Measurements from ENCODE around the gene NAGPA. TPM values are rescaled to one million over a fixed set of nuclear protein-coding genes. Genes with fewer than 3 reads are reported as not detected.

NAGPA gene
- total RNA-seq, 2 experiments from 2014 or later: 8.9 to 10.2 TPM

GRCh38 chr16:5024632-5025031, 9.1 kb downstream of the NAGPA start:
- ATAC-seq (no peak), DNase-seq (no peak)
- no peaks in the 10 kb centered on the region for H3K36me3 Mint-ChIP-seq (ENCODE audit: low read depth)
- no peaks in the 10 kb centered on the region for H3K27me3 Mint-ChIP-seq
- H3K9me3 Mint-ChIP-seq (ENCODE audit: low read depth): no peaks in the 10 kb centered on the region
- intact Hi-C loops (cut with DNase I, micrococcal nuclease): no loop called here
- H3K4me1 Mint-ChIP-seq: no peaks in the 10 kb centered on the region
- no peak overlapping the region for H3K27ac Mint-ChIP-seq
- ChIA-PET CTCF (interaction anchor here (0.7 kb wide), 1 partner anchor 290 kb away, joined by 3 read pairs; the partner anchor contains the start of gene DNAAF8), POLR2A (no interaction called here)
- no peak overlapping the region for H3K4me3 Mint-ChIP-seq

DNA sequence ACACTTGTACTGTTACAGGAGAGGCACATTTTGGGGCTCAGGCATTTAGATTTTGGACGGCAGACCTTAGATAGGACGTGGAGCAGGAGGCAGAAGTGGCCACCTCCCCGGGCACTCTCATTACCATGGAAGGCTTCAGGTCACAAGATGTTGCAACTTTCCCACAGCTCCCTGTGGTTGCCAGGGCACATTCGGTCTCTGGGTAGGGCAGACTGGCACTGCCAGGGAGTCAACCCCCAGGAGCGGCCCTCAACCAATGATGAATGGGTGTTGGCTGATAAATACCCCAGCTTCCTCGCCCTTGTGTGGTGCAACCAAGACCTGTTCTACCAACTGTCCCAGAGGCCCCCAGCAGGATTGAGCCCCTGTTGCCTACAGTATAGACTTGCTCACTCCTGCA, 11.2 kb downstream of the NAGPA start:
- no peaks in the 10 kb centered on the region for H3K27me3 Mint-ChIP-seq
- intact Hi-C loops (cut with DNase I, micrococcal nuclease): no loop called here
- DNase-seq (no peak), ATAC-seq (no peak)
- ChIA-PET POLR2A (no interaction called here), CTCF (no interaction called here)
- H3K9me3 Mint-ChIP-seq (ENCODE audit: low read depth): no peaks in the 10 kb centered on the region
- H3K27ac Mint-ChIP-seq: no peak overlapping the region
- H3K4me3 Mint-ChIP-seq: no peak overlapping the region
- H3K4me1 Mint-ChIP-seq: no peaks in the 10 kb centered on the region
- no peaks in the 10 kb centered on the region for H3K36me3 Mint-ChIP-seq (ENCODE audit: low read depth)

DNA sequence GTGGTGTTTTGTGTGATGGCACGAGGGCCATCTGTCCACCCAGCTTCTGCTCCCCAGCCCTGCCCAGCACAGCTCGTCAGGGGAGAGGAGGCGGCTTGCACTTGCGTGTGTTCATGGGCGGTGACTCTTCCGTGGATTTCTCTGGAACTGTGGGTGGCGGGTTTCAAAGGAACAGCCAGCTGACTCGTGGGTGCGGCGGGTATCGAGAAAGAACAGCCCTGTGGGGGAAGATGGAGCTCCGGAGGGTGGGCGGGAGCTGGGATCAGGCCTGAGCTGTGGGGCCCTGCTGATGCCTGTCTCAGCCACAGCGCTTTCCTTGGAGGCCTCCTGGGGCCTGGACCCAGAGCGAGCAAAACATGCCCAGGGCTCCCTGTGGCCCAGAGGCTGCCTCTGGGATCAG, 13.2 kb downstream of the NAGPA start:
- CTCF ChIA-PET: interaction anchor here (0.6 kb wide), 1 partner anchor 28 kb away, joined by 3 read pairs; no protein-coding TSS in a partner anchor
- POLR2A ChIA-PET: interaction anchor here (0.7 kb wide), 1 partner anchor 26 kb away, joined by 5 read pairs; no protein-coding TSS in a partner anchor
- intact Hi-C loops (cut with DNase I, micrococcal nuclease): no loop called here
- Mint-ChIP-seq H3K4me1 (no peaks in the 10 kb centered on the region), H3K27me3 (no peaks in the 10 kb centered on the region), H3K36me3 (ENCODE audit: low read depth) (no peaks in the 10 kb centered on the region), H3K9me3 (ENCODE audit: low read depth) (no peaks in the 10 kb centered on the region), H3K27ac (no peak overlapping the region), H3K4me3 (no peak overlapping the region)
- ATAC-seq (no peak), DNase-seq (no peak)

- no peak for DNase-seq
- H3K27me3 Mint-ChIP-seq: no peaks in the 10 kb centered on the region
- CTCF ChIA-PET: no interaction called here
- H3K4me1 Mint-ChIP-seq: no peaks in the 10 kb centered on the region
- no peak overlapping the region for H3K27ac Mint-ChIP-seq
- no peaks in the 10 kb centered on the region for H3K36me3 Mint-ChIP-seq (ENCODE audit: low read depth)
- H3K9me3 Mint-ChIP-seq (ENCODE audit: low read depth): no peaks in the 10 kb centered on the region
- POLR2A ChIA-PET: no interaction called here
- intact Hi-C loops (cut with DNase I, micrococcal nuclease): no loop called here
- ATAC-seq: no peak
- no peak overlapping the region for H3K4me3 Mint-ChIP-seq
Measured at GRCh38 chr16:5019775-5020174, 14.0 kb downstream of the NAGPA start.

DNA sequence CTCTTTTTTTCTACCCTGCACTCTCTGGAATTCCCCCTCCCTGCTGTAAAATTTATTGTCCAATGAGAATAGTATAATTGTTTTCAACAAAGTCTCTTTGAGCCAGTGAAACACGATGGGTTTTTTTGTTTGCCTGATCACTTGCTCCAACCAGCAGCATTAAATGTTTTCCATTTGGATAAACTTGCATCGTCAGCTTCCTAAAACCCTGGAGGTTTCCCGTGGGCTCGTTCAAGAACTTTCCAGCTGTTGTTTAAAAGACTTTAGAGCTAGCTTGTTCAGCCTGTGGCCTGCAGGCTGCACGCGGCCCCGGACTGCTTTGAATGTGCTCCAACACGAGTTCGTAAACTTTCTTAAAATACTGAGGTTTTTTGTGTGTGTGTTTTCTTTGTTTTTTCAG, 14.9 kb downstream of the NAGPA start:
- ATAC-seq (no peak), DNase-seq (no peak)
- Mint-ChIP-seq H3K4me3 (no peak overlapping the region), H3K9me3 (ENCODE audit: low read depth) (no peaks in the 10 kb centered on the region), H3K27me3 (no peaks in the 10 kb centered on the region), H3K4me1 (no peaks in the 10 kb centered on the region), H3K36me3 (ENCODE audit: low read depth) (no peaks in the 10 kb centered on the region), H3K27ac (no peak overlapping the region)
- CTCF ChIA-PET: interaction anchor here (0.7 to 1.0 kb wide), 2 partner anchors 44 to 1387 kb away, joined by 3 read pairs; no protein-coding TSS in a partner anchor
- intact Hi-C loops (cut with DNase I, micrococcal nuclease): no loop called here
- POLR2A ChIA-PET: no interaction called here

- Mint-ChIP-seq H3K4me3 (no peak overlapping the region), H3K9me3 (ENCODE audit: low read depth) (no peaks in the 10 kb centered on the region), H3K27ac (no peak overlapping the region), H3K27me3 (no peaks in the 10 kb centered on the region), H3K36me3 (ENCODE audit: low read depth) (no peaks in the 10 kb centered on the region), H3K4me1 (no peaks in the 10 kb centered on the region)
- ATAC-seq (no peak), DNase-seq (no peak)
- intact Hi-C loops (cut with DNase I, micrococcal nuclease): no loop called here
- ChIA-PET CTCF (no interaction called here), POLR2A (no interaction called here)
Measured at GRCh38 chr16:5017678-5017969, 16.1 kb downstream of the NAGPA start.

GRCh38 chr16:5016967-5017677, 16.6 kb downstream of the NAGPA start:
- Mint-ChIP-seq H3K4me3 (no peak overlapping the region), H3K27ac (no peak overlapping the region), H3K4me1 (no peaks in the 10 kb centered on the region), H3K27me3 (no peaks in the 10 kb centered on the region), H3K36me3 (ENCODE audit: low read depth) (no peaks in the 10 kb centered on the region), H3K9me3 (ENCODE audit: low read depth) (no peaks in the 10 kb centered on the region)
- CTCF ChIA-PET: no interaction called here
- intact Hi-C loops (cut with DNase I, micrococcal nuclease): no loop called here
- no peak for DNase-seq
- ATAC-seq: no peak
- POLR2A ChIA-PET: no interaction called here

DNA sequence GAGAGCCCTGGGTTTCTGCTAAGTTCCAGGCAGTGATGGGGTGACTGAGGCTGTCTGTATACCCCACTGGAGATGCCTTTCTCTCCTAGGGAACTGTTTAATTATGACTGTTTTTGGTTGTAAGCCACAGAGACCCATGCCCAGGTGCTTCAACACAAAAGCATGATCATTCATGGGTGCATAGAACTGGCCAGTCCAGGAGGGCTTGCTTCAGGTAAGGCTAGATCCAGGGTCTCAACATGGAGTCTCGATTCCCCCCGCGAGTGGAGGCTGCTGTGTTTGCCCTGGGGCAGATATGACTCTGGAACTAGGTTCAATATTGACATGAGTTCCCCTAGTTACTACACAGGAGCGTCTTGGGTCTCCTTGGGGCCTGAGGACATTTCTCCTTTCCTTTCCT, 17.8 kb downstream of the NAGPA start:
- ChIA-PET CTCF (no interaction called here), POLR2A (no interaction called here)
- DNase-seq (no peak), ATAC-seq (no peak)
- H3K36me3 Mint-ChIP-seq (ENCODE audit: low read depth): no peaks in the 10 kb centered on the region
- no peak overlapping the region for H3K4me3 Mint-ChIP-seq
- intact Hi-C loops (cut with DNase I, micrococcal nuclease): no loop called here
- H3K27ac Mint-ChIP-seq: no peak overlapping the region
- no peaks in the 10 kb centered on the region for H3K27me3 Mint-ChIP-seq
- no peaks in the 10 kb centered on the region for H3K4me1 Mint-ChIP-seq
- no peaks in the 10 kb centered on the region for H3K9me3 Mint-ChIP-seq (ENCODE audit: low read depth)

DNA sequence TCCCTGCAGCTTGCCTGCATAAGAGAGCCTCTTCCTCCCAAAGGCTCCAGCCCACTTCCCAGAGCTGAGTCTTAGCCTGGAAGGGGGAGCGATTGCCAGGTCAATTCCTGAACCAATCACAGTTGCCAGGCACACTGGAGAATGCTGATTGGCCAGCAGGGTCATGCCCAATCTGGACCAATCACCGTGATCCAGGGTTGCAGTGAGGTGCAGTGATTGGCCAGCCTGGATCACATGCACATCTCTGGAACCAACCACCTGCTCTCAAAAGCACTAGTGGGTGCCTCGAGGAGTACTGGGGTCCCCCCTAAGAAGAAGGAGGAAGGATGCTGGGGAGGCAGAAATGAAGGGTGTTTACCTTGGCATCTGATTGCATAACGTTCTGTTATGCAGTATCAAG, 18.4 kb downstream of the NAGPA start:
- H3K27ac Mint-ChIP-seq: no peak overlapping the region
- DNase-seq (no peak), ATAC-seq (no peak)
- intact Hi-C loops (cut with DNase I, micrococcal nuclease): no loop called here
- no peaks in the 10 kb centered on the region for H3K9me3 Mint-ChIP-seq (ENCODE audit: low read depth)
- ChIA-PET CTCF (interaction anchor here (0.6 kb wide), 1 partner anchor 57 kb away, joined by 3 read pairs; the partner anchor contains the start of gene SEC14L5), POLR2A (no interaction called here)
- no peak overlapping the region for H3K4me3 Mint-ChIP-seq
- no peaks in the 10 kb centered on the region for H3K36me3 Mint-ChIP-seq (ENCODE audit: low read depth)
- H3K4me1 Mint-ChIP-seq: no peaks in the 10 kb centered on the region
- H3K27me3 Mint-ChIP-seq: peaks cover 3% of the 10 kb centered on the region

DNA sequence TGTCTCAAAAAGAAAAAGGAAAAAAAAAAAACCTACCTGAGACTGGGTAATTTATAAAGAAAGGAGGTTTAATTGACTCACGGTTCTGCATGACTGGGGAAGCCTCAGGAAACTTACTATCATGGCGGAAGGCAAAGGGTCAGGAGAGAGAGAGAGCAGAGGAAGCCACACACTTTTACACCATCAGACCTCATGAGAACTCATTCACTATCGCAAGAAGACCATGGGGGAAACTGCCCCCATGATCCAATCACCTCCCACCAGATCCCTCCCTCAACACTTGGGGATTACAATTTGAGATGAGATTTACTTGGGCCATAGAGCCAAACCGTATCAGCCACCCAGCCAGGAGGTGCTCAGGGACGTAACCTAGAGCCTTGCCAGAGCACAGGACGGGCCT, 20.8 kb downstream of the NAGPA start:
- no peak overlapping the region for H3K4me3 Mint-ChIP-seq
- H3K27me3 Mint-ChIP-seq: peaks cover 7% of the 10 kb centered on the region
- H3K9me3 Mint-ChIP-seq (ENCODE audit: low read depth): no peaks in the 10 kb centered on the region
- DNase-seq (no peak), ATAC-seq (no peak)
- no peaks in the 10 kb centered on the region for H3K4me1 Mint-ChIP-seq
- H3K36me3 Mint-ChIP-seq (ENCODE audit: low read depth): no peaks in the 10 kb centered on the region
- H3K27ac Mint-ChIP-seq: no peak overlapping the region
- intact Hi-C loops (cut with DNase I, micrococcal nuclease): no loop called here
- CTCF ChIA-PET: no interaction called here
- POLR2A ChIA-PET: no interaction called here

- Mint-ChIP-seq H3K4me1 (no peaks in the 10 kb centered on the region), H3K27ac (no peak overlapping the region), H3K4me3 (no peak overlapping the region), H3K27me3 (peaks cover 7% of the 10 kb centered on the region), H3K36me3 (ENCODE audit: low read depth) (no peaks in the 10 kb centered on the region), H3K9me3 (ENCODE audit: low read depth) (no peaks in the 10 kb centered on the region)
- POLR2A ChIA-PET: no interaction called here
- no peak for DNase-seq
- ATAC-seq: no peak
- CTCF ChIA-PET: no interaction called here
- intact Hi-C loops (cut with DNase I, micrococcal nuclease): no loop called here
Measured at GRCh38 chr16:5011637-5012036, 22.1 kb downstream of the NAGPA start.

- Mint-ChIP-seq H3K27ac (no peak overlapping the region), H3K4me1 (no peaks in the 10 kb centered on the region), H3K27me3 (peaks cover 7% of the 10 kb centered on the region), H3K9me3 (ENCODE audit: low read depth) (no peaks in the 10 kb centered on the region), H3K36me3 (ENCODE audit: low read depth) (no peaks in the 10 kb centered on the region), H3K4me3 (no peak overlapping the region)
- CTCF ChIA-PET: no interaction called here
- DNase-seq (no peak), ATAC-seq (no peak)
- POLR2A ChIA-PET: interaction anchor here (0.6 kb wide), 1 partner anchor 24 kb away, joined by 3 read pairs; no protein-coding TSS in a partner anchor
- intact Hi-C loops (cut with DNase I, micrococcal nuclease): no loop called here
Measured at GRCh38 chr16:5010576-5011329, 23.0 kb downstream of the NAGPA start.
